ENCODE data around the gene MOK.

Gene MOK

GRCh38 chr14:102297436-102298170 lies 7.4 kb downstream of the MOK start:
- Histone ChIP-seq H3K4ac (ENCODE audit: low read depth in 1 of 2, low read length in 2 of 2) (no peak overlapping the region), H4K91ac (ENCODE audit: low read length) (no peak overlapping the region), H3K79me1 (replicated peaks; ENCODE audit: low read length, poor library complexity, severe bottlenecking) (peaks cover 24% of the 10 kb centered on the region), H3K36me3 (ENCODE audit: control insufficient read depth in 1 of 2, insufficient read depth in 2 of 2, low read depth in 1 of 2, low read length in 2 of 2) (peaks cover 0 to 13% of the 10 kb centered on the region in 2 experiments), H3K14ac (ENCODE audit: low read length in 2 of 2) (no peak overlapping the region), H2BK120ac (ENCODE audit: low read depth, low read length) (no peak overlapping the region), H3K9me3 (ENCODE audit: control insufficient read depth, low read length) (no peaks in the 10 kb centered on the region), H3K4me3 (ENCODE audit: insufficient read depth in 1 of 2, low read depth in 1 of 2, low read length in 2 of 2) (no peak overlapping the region), H2BK12ac (ENCODE audit: low read length in 2 of 2) (no peak overlapping the region), H3K18ac (ENCODE audit: low read depth in 1 of 2, low read length in 2 of 2) (no peak overlapping the region), H3K9ac (ENCODE audit: low read length) (no peak overlapping the region), H3K4me2 (ENCODE audit: low read length, poor library complexity, severe bottlenecking) (no peak overlapping the region), H3K4me1 (ENCODE audit: control insufficient read depth, insufficient read depth, low read depth, low read length) (peaks cover 3% of the 10 kb centered on the region), H2AK5ac (ENCODE audit: low read length, severe bottlenecking) (no peak overlapping the region), H3K23ac (ENCODE audit: low read length in 2 of 2) (no peak overlapping the region), H2BK5ac (ENCODE audit: low read depth, low read length, poor library complexity, severe bottlenecking) (no peak overlapping the region), H2AFZ (ENCODE audit: low read depth, low read length) (no peak overlapping the region), H3K27me3 (ENCODE audit: control insufficient read depth in 1 of 2, insufficient read depth in 1 of 2, low read length in 2 of 2) (no peaks in the 10 kb centered on the region), H3K27ac (ENCODE audit: low read length, poor library complexity, severe bottlenecking) (no peak overlapping the region), H2BK15ac (ENCODE audit: low read depth, poor library complexity, severe bottlenecking) (peak overlapping the region; percentile 48), H4K8ac (ENCODE audit: low read length) (no peak overlapping the region)
- DNase-seq, result no peak
- 94% methylated on average over 33 of the region's 33 CpGs for WGBS

GRCh38 chr14:102295270-102295669 lies 9.7 kb downstream of the MOK start:
- no peak overlapping the region for H3K18ac ChIP-seq (ENCODE audit: low read depth in 1 of 2, low read length in 2 of 2)
- peaks cover 0 to 13% of the 10 kb centered on the region in 2 experiments for H3K36me3 ChIP-seq (ENCODE audit: control insufficient read depth in 1 of 2, insufficient read depth in 2 of 2, low read depth in 1 of 2, low read length in 2 of 2)
- H3K4me3 ChIP-seq (ENCODE audit: insufficient read depth in 1 of 2, low read depth in 1 of 2, low read length in 2 of 2), result no peak overlapping the region
- no peak overlapping the region for H2BK5ac ChIP-seq (ENCODE audit: low read depth, low read length, poor library complexity, severe bottlenecking)
- H3K23ac ChIP-seq (ENCODE audit: low read length in 2 of 2), result no peak overlapping the region
- H3K27ac ChIP-seq (ENCODE audit: low read length, poor library complexity, severe bottlenecking), result no peak overlapping the region
- peaks cover 28% of the 10 kb centered on the region for H3K79me1 ChIP-seq (replicated peaks; ENCODE audit: low read length, poor library complexity, severe bottlenecking)
- H2BK120ac ChIP-seq (ENCODE audit: low read depth, low read length), result no peak overlapping the region
- H4K91ac ChIP-seq (ENCODE audit: low read length), result no peak overlapping the region
- no peak for DNase-seq
- H2BK12ac ChIP-seq (ENCODE audit: low read length in 2 of 2), result no peak overlapping the region
- H3K9me3 ChIP-seq (ENCODE audit: control insufficient read depth, low read length), result no peaks in the 10 kb centered on the region
- H3K27me3 ChIP-seq (ENCODE audit: control insufficient read depth in 1 of 2, insufficient read depth in 1 of 2, low read length in 2 of 2), result no peaks in the 10 kb centered on the region
- no peak overlapping the region for H2AK5ac ChIP-seq (ENCODE audit: low read length, severe bottlenecking)
- H3K14ac ChIP-seq (ENCODE audit: low read length in 2 of 2), result no peak overlapping the region
- 80% methylated on average over 1 of the region's 3 CpGs for WGBS
- no peak overlapping the region for H2BK15ac ChIP-seq (ENCODE audit: low read depth, poor library complexity, severe bottlenecking)
- peaks cover 3% of the 10 kb centered on the region for H3K4me1 ChIP-seq (ENCODE audit: control insufficient read depth, insufficient read depth, low read depth, low read length)
- no peak overlapping the region for H3K4me2 ChIP-seq (ENCODE audit: low read length, poor library complexity, severe bottlenecking)
- no peak overlapping the region for H2AFZ ChIP-seq (ENCODE audit: low read depth, low read length)
- H3K4ac ChIP-seq (ENCODE audit: low read depth in 1 of 2, low read length in 2 of 2), result no peak overlapping the region
- no peak overlapping the region for H4K8ac ChIP-seq (ENCODE audit: low read length)
- peak overlapping the region; percentile 1 for H3K9ac ChIP-seq (ENCODE audit: low read length)

- H2BK15ac ChIP-seq (ENCODE audit: low read depth, poor library complexity, severe bottlenecking), result no peak overlapping the region
- H3K79me1 ChIP-seq (replicated peaks; ENCODE audit: low read length, poor library complexity, severe bottlenecking), result peaks cover 22% of the 10 kb centered on the region
- no peak overlapping the region for H4K8ac ChIP-seq (ENCODE audit: low read length)
- H3K9ac ChIP-seq (ENCODE audit: low read length), result no peak overlapping the region
- no peak overlapping the region for H4K91ac ChIP-seq (ENCODE audit: low read length)
- 94% methylated on average over 5 of the region's 6 CpGs for WGBS
- H3K4me3 ChIP-seq (ENCODE audit: insufficient read depth in 1 of 2, low read depth in 1 of 2, low read length in 2 of 2), result no peak overlapping the region
- no peaks in the 10 kb centered on the region for H3K27me3 ChIP-seq (ENCODE audit: control insufficient read depth in 1 of 2, insufficient read depth in 1 of 2, low read length in 2 of 2)
- no peaks in the 10 kb centered on the region for H3K9me3 ChIP-seq (ENCODE audit: control insufficient read depth, low read length)
- H2BK12ac ChIP-seq (ENCODE audit: low read length in 2 of 2), result no peak overlapping the region
- H3K23ac ChIP-seq (ENCODE audit: low read length in 2 of 2), result no peak overlapping the region
- no peak overlapping the region for H3K27ac ChIP-seq (ENCODE audit: low read length, poor library complexity, severe bottlenecking)
- peaks cover 1% of the 10 kb centered on the region for H3K4me1 ChIP-seq (ENCODE audit: control insufficient read depth, insufficient read depth, low read depth, low read length)
- H3K4ac ChIP-seq (ENCODE audit: low read depth in 1 of 2, low read length in 2 of 2), result no peak overlapping the region
- no peak overlapping the region for H3K4me2 ChIP-seq (ENCODE audit: low read length, poor library complexity, severe bottlenecking)
- no peak overlapping the region for H3K14ac ChIP-seq (ENCODE audit: low read length in 2 of 2)
- peaks cover 0 to 12% of the 10 kb centered on the region in 2 experiments for H3K36me3 ChIP-seq (ENCODE audit: control insufficient read depth in 1 of 2, insufficient read depth in 2 of 2, low read depth in 1 of 2, low read length in 2 of 2)
- no peak overlapping the region for H2BK5ac ChIP-seq (ENCODE audit: low read depth, low read length, poor library complexity, severe bottlenecking)
- DNase-seq, result no peak
- H2BK120ac ChIP-seq (ENCODE audit: low read depth, low read length), result no peak overlapping the region
- no peak overlapping the region for H2AFZ ChIP-seq (ENCODE audit: low read depth, low read length)
- no peak overlapping the region for H3K18ac ChIP-seq (ENCODE audit: low read depth in 1 of 2, low read length in 2 of 2)
- no peak overlapping the region for H2AK5ac ChIP-seq (ENCODE audit: low read length, severe bottlenecking)
Measured at GRCh38 chr14:102293781-102294180, 11.2 kb downstream of the MOK start.

GRCh38 chr14:102292441-102292840 lies 12.5 kb downstream of the MOK start:
- Histone ChIP-seq H3K27ac (ENCODE audit: low read length, poor library complexity, severe bottlenecking) (no peak overlapping the region), H3K4me3 (ENCODE audit: insufficient read depth in 1 of 2, low read depth in 1 of 2, low read length in 2 of 2) (no peak overlapping the region), H3K79me1 (replicated peaks; ENCODE audit: low read length, poor library complexity, severe bottlenecking) (peaks cover 18% of the 10 kb centered on the region), H2BK5ac (ENCODE audit: low read depth, low read length, poor library complexity, severe bottlenecking) (no peak overlapping the region), H3K9ac (ENCODE audit: low read length) (no peak overlapping the region), H2AFZ (ENCODE audit: low read depth, low read length) (no peak overlapping the region), H3K27me3 (ENCODE audit: control insufficient read depth in 1 of 2, insufficient read depth in 1 of 2, low read length in 2 of 2) (no peaks in the 10 kb centered on the region), H3K14ac (ENCODE audit: low read length in 2 of 2) (no peak overlapping the region), H4K8ac (ENCODE audit: low read length) (no peak overlapping the region), H3K36me3 (ENCODE audit: control insufficient read depth in 1 of 2, insufficient read depth in 2 of 2, low read depth in 1 of 2, low read length in 2 of 2) (peaks cover 0 to 2% of the 10 kb centered on the region in 2 experiments), H3K9me3 (ENCODE audit: control insufficient read depth, low read length) (no peaks in the 10 kb centered on the region), H3K4ac (ENCODE audit: low read depth in 1 of 2, low read length in 2 of 2) (no peak overlapping the region), H4K91ac (ENCODE audit: low read length) (no peak overlapping the region), H2AK5ac (ENCODE audit: low read length, severe bottlenecking) (no peak overlapping the region), H2BK12ac (ENCODE audit: low read length in 2 of 2) (no peak overlapping the region), H2BK15ac (ENCODE audit: low read depth, poor library complexity, severe bottlenecking) (no peak overlapping the region), H3K4me2 (ENCODE audit: low read length, poor library complexity, severe bottlenecking) (no peak overlapping the region), H2BK120ac (ENCODE audit: low read depth, low read length) (no peak overlapping the region), H3K18ac (ENCODE audit: low read depth in 1 of 2, low read length in 2 of 2) (no peak overlapping the region), H3K4me1 (ENCODE audit: control insufficient read depth, insufficient read depth, low read depth, low read length) (peaks cover 1% of the 10 kb centered on the region), H3K23ac (ENCODE audit: low read length in 2 of 2) (no peak overlapping the region)
- 100% methylated on average over 1 of the region's 1 CpG for WGBS
- DNase-seq, result no peak
